Endodermal cell (in vitro differentiated cells): ENCODE data around the gene FAM222B. TPM values are rescaled to one million over a fixed set of nuclear protein-coding genes. Genes with fewer than 3 reads are reported as not detected.
A peak's percentile ranks its signal among the peaks of the same experiment; 100 is the strongest.
"Not testable (repeated sequence)": the region's sequence is repeated elsewhere in the genome, so short reads cannot be mapped to it uniquely, and the experiment has no call there.

Experiments
- DNase-seq: peaks from one replicate; pipeline ENCODE4 v3.0.0-alpha.2; 2017
- H3K27ac ChIP-seq: 2 replicates; pipeline ENCODE4 v1.5.1; 2013; ENCODE audit warnings: mild to moderate bottlenecking, low read depth, low read length, moderate library complexity
- H3K27me3 ChIP-seq: 2 replicates; pipeline ENCODE4 v1.6.1; 2013; ENCODE audit warnings: mild to moderate bottlenecking, low read length, moderate library complexity; ENCODE audit not compliant: insufficient read depth, control insufficient read depth, poor library complexity, severe bottlenecking
- H3K36me3 ChIP-seq: 2 replicates; pipeline ENCODE4 v1.7.0; 2013; ENCODE audit warnings: mild to moderate bottlenecking, low read length, moderate library complexity; ENCODE audit not compliant: control insufficient read depth, insufficient read depth
- H3K4me1 ChIP-seq: one replicate; pipeline ENCODE4 v1.7.0; 2013; ENCODE audit warnings: low read length; ENCODE audit not compliant: control insufficient read depth, insufficient read depth
- H3K4me3 ChIP-seq: 2 replicates; pipeline ENCODE4 v1.5.1; 2013; ENCODE audit warnings: mild to moderate bottlenecking, low read length, moderate library complexity
- H3K9ac ChIP-seq: 2 replicates; pipeline ENCODE4 v1.6.1; 2013; ENCODE audit warnings: mild to moderate bottlenecking, low read length, moderate library complexity; ENCODE audit not compliant: poor library complexity, severe bottlenecking; ENCODE audit errors: extremely low read depth
- H3K9me3 ChIP-seq: 2 replicates; pipeline ENCODE4 v1.6.1; 2013; ENCODE audit warnings: mild to moderate bottlenecking, low read length, moderate library complexity; ENCODE audit not compliant: control insufficient read depth
- H3K27ac Mint-ChIP-seq: 2 replicates; pipeline ENCODE4 v1.8.0; 2020; ENCODE audit warnings: mixed read lengths
- H3K27me3 Mint-ChIP-seq: 2 replicates; pipeline ENCODE4 v1.8.0; 2021; ENCODE audit warnings: mild to moderate bottlenecking, mixed read lengths; ENCODE audit not compliant: insufficient read depth
- H3K36me3 Mint-ChIP-seq: 2 replicates; pipeline ENCODE4 v1.8.0; 2020; ENCODE audit warnings: low read depth, mixed read lengths
- H3K4me1 Mint-ChIP-seq: 2 replicates; pipeline ENCODE4 v1.8.0; 2020; ENCODE audit warnings: mixed read lengths
- H3K4me3 Mint-ChIP-seq: 2 replicates; pipeline ENCODE4 v1.8.0; 2020; ENCODE audit warnings: mild to moderate bottlenecking, moderate library complexity, mixed read lengths
- H3K9me3 Mint-ChIP-seq: 2 replicates; pipeline ENCODE4 v1.8.0; 2020; ENCODE audit warnings: mild to moderate bottlenecking, mixed read lengths
- WGBS, 2 experiments: methylation state at CpG; one replicate each; pipeline versions ENCODE4 v1.1.5 to v1.1.7; 2013; ENCODE audit warnings: missing lambda C conversion rate in 2 of 2, mixed read lengths in 1 of 2; ENCODE audit not compliant: insufficient coverage in 1 of 2, insufficient read length in 1 of 2; 5-methylcytosine and 5-hydroxymethylcytosine counted together
- total RNA-seq, 2 donors: library from RNA; stranded (reverse); fragmentation: NEBNext Ultra II Directional in 1 of 2; extraction: Animal tissue kit (Norgen Biotek cat#: 25700) in 1 of 2; gene quantifications; 2 replicates in 1 of 2; 3 replicates in 1 of 2; pipeline ENCODE4 v1.2.1, GENCODE V29; 2021
- TF ChIP-seq, protein P1 (sequence below): fragments of 200-600 bp; sonication (generic); conservative IDR thresholded peaks from 2 replicates; pipeline ENCODE4 v1.5.0; 2021; ENCODE audit warnings: antibody characterized with exemption, mild to moderate bottlenecking

The FAM222B gene
- total RNA-seq, 2 donors from 2014 or later: 59.2 to 75.7 TPM

DNA sequence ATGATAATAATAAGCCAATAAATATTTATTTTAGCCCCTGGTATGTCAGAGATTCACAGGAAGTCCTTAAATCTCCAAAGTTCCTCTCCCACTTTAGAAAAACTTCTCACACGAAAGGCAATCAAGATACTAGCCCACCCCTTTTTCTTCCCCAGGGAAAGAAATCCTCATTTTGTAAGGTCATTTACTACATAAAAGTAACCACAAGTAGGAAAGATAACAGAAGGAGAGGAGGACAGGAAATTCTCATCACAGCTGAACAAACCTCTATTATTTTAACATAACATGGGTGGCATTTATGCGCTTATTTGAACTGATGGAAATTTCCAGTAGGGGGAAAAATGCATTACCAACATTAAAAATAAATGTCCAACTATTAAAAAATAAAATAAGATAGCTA, 3.4 kb downstream of the FAM222B start:
- Histone ChIP-seq H3K27ac (no peak overlapping the region), H3K4me1 (no peaks in the 10 kb centered on the region), H3K4me3 (no peak overlapping the region), H3K27me3 (no peaks in the 10 kb centered on the region), H3K9ac (no peak overlapping the region), H3K36me3 (peaks cover 7% of the 10 kb centered on the region), H3K9me3 (no peaks in the 10 kb centered on the region)
- WGBS, 2 experiments: 100% methylated on average over 1 of the region's 2 CpGs; no CpG with 5 or more reads in 1 of the 2 experiments
- H3K27ac Mint-ChIP-seq: peak overlapping the region; percentile 86
- peaks cover 13% of the 10 kb centered on the region for H3K36me3 Mint-ChIP-seq
- no peak for DNase-seq
- no peaks in the 10 kb centered on the region for H3K27me3 Mint-ChIP-seq
- TF ChIP-seq, protein P1, sequence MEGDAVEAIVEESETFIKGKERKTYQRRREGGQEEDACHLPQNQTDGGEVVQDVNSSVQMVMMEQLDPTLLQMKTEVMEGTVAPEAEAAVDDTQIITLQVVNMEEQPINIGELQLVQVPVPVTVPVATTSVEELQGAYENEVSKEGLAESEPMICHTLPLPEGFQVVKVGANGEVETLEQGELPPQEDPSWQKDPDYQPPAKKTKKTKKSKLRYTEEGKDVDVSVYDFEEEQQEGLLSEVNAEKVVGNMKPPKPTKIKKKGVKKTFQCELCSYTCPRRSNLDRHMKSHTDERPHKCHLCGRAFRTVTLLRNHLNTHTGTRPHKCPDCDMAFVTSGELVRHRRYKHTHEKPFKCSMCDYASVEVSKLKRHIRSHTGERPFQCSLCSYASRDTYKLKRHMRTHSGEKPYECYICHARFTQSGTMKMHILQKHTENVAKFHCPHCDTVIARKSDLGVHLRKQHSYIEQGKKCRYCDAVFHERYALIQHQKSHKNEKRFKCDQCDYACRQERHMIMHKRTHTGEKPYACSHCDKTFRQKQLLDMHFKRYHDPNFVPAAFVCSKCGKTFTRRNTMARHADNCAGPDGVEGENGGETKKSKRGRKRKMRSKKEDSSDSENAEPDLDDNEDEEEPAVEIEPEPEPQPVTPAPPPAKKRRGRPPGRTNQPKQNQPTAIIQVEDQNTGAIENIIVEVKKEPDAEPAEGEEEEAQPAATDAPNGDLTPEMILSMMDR: no peak
- peaks cover 8% of the 10 kb centered on the region for H3K4me1 Mint-ChIP-seq
- H3K4me3 Mint-ChIP-seq: no peak overlapping the region
- H3K9me3 Mint-ChIP-seq: peaks cover 2% of the 10 kb centered on the region

DNA sequence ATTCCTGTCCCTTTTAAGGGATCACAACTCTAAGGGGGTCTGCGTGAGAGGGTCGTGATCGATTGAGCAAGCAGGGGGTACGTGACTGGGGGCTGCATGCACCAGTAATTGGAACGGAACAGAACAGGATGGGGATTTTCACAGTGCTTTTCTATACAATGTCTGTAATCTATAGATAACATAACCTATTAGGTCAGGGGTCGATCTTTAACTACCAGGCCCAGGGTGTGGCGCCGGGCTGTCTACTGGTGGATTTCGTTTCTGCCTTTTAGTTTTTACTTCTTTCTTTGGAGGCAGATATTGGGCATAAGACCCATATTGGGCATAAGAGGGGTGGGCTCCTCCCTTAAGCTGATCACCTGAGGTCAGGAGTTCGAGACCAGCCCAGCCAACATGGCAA, 6.0 kb downstream of the FAM222B start:
- H3K27me3 ChIP-seq, H3K9me3 ChIP-seq, H3K27ac ChIP-seq, H3K9me3 Mint-ChIP-seq, H3K4me1 Mint-ChIP-seq, H3K27me3 Mint-ChIP-seq, H3K4me3 ChIP-seq, H3K9ac ChIP-seq, H3K4me3 Mint-ChIP-seq, H3K4me1 ChIP-seq, H3K27ac Mint-ChIP-seq: not testable (repeated sequence)
- 97 to 100% methylated on average over 4 to 9 of the region's 10 CpGs for WGBS, 2 experiments
- H3K36me3 ChIP-seq: peaks cover 12% of the 10 kb centered on the region
- DNase-seq: peak; percentile 21
- H3K36me3 Mint-ChIP-seq: peaks cover 23% of the 10 kb centered on the region

DNA sequence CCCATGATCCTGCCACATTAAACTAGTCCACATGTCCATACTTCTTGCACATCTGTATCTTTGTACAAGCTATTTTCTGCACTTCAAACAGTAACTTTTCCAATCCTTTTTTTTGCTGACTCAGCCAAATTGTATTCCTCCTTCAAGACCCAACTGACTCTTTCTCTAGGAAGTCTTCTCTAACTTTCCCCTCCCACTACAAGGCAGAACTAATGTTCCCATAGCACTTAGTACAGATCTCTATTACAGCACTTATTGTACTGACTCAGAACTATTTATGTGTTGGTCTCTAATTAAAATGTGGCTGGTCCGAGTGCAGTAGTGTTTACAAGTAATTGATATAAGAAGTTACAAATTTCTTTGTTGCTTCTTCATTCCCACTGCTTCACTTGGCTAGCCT, 8.2 kb downstream of the FAM222B start:
- no peaks in the 10 kb centered on the region for H3K27me3 Mint-ChIP-seq
- H3K4me3 Mint-ChIP-seq: no peak overlapping the region

More for the DNA sequence above, 8.2 kb downstream of the FAM222B start:
- peaks cover 2% of the 10 kb centered on the region for H3K9me3 Mint-ChIP-seq
- TF ChIP-seq, protein P1: no peak
- H3K36me3 Mint-ChIP-seq: peaks cover 31% of the 10 kb centered on the region
- DNase-seq: no peak
- no peaks in the 10 kb centered on the region for H3K9me3 ChIP-seq
- no peak overlapping the region for H3K4me3 ChIP-seq
- no peak overlapping the region for H3K27ac ChIP-seq
- no peaks in the 10 kb centered on the region for H3K4me1 ChIP-seq
- no peak overlapping the region for H3K27ac Mint-ChIP-seq
- no peaks in the 10 kb centered on the region for H3K27me3 ChIP-seq
- no peaks in the 10 kb centered on the region for H3K4me1 Mint-ChIP-seq
- peaks cover 19% of the 10 kb centered on the region for H3K36me3 ChIP-seq
- WGBS, 2 experiments: 100% methylated on average over 1 of the region's 1 CpG; no CpG with 5 or more reads in 1 of the 2 experiments
- no peak overlapping the region for H3K9ac ChIP-seq
